Measurements from ENCODE around the gene MEGF10. TPM values are rescaled to one million over a fixed set of nuclear protein-coding genes. Genes with fewer than 3 reads are reported as not detected.

Gene MEGF10
- total RNA-seq, 1 donor from 2014 or later, result not detected

- FAIRE-seq (no peak), DNase-seq (ENCODE audit: low read depth) (no peak)
- Histone ChIP-seq H3K27me3 (ENCODE audit: control insufficient read depth, insufficient read depth, low read length) (no peaks in the 10 kb centered on the region), H3K36me3 (ENCODE audit: control insufficient read depth, insufficient read depth, low read length) (no peaks in the 10 kb centered on the region), H3K4me3 (ENCODE audit: low read depth, low read length) (no peak overlapping the region)
- no peak for TF ChIP-seq CTCF (IDR thresholded peaks at IDR 0.05; ENCODE audit: insufficient read depth, low read length, severe bottlenecking)
These were observed 115.9 kb downstream of the MEGF10 start for GRCh38 chr5:127406326-127407121.

- no peak for TF ChIP-seq CTCF (IDR thresholded peaks at IDR 0.05; ENCODE audit: insufficient read depth, low read length, severe bottlenecking)
- H3K36me3 ChIP-seq (ENCODE audit: control insufficient read depth, insufficient read depth, low read length), result no peaks in the 10 kb centered on the region
- FAIRE-seq (no peak), DNase-seq (ENCODE audit: low read depth) (no peak)
- H3K27me3 ChIP-seq (ENCODE audit: control insufficient read depth, insufficient read depth, low read length), result no peaks in the 10 kb centered on the region
- H3K4me3 ChIP-seq (ENCODE audit: low read depth, low read length), result no peak overlapping the region
These were observed 118.8 kb downstream of the MEGF10 start for GRCh38 chr5:127409246-127409917.

DNA sequence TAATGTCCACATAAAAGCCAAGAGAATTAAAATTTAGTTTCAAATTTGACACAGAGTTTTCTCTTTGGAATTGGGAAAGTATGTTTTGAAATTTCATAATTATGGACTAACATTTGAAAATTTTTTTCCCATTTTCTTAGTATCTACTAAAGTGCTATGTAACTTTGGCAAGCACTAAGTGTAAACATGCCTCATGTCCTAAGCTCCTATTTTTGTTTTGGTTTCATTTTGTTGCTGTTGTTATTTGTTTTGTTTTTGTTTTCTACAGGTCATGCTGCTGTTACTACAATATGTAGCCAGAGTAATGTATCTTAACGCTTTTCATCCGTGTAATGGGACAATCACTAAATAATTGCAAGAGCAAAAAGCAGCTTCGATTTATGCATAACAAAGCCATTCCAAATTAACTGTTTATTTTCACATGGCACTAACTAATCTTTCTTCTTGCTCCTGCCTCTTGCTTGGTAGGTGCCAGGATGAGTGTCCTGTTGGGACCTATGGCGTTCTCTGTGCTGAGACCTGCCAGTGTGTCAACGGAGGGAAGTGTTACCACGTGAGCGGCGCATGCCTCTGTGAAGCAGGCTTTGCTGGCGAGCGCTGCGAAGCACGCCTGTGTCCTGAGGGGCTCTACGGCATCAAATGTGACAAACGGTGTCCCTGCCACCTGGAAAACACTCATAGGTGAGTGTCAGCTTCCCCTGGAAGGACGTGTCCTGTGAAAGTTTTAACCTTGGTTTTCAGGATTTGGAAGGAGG, 119.5 kb downstream of the MEGF10 start:
- Histone ChIP-seq H3K4me3 (ENCODE audit: low read depth, low read length) (no peak overlapping the region), H3K36me3 (ENCODE audit: control insufficient read depth, insufficient read depth, low read length) (no peaks in the 10 kb centered on the region), H3K27me3 (ENCODE audit: control insufficient read depth, insufficient read depth, low read length) (no peaks in the 10 kb centered on the region)
- no peak for FAIRE-seq
- no peak for DNase-seq (ENCODE audit: low read depth)
- TF ChIP-seq CTCF (IDR thresholded peaks at IDR 0.05; ENCODE audit: insufficient read depth, low read length, severe bottlenecking), result no peak

DNA sequence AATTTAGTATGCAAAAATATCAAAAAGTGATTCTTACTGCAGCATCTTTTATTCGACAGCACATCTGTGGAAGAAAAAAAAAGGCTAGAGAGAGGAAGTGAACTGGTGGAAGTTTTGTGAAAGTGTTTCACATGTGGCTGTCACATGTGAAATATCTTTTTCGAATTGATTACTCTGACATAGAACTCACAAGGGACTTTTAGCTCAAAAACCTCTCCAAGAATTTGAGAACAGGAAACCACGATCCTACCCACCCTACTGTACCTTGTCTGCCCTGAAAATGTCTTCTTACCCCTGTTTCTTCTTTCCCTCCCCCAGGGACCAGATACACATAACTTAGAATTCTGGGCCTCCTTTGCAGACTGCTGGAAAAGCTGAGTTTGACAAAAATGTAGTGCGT, 120.4 kb downstream of the MEGF10 start:
- no peaks in the 10 kb centered on the region for H3K27me3 ChIP-seq (ENCODE audit: control insufficient read depth, insufficient read depth, low read length)
- DNase-seq (ENCODE audit: low read depth) (no peak), FAIRE-seq (no peak)
- H3K36me3 ChIP-seq (ENCODE audit: control insufficient read depth, insufficient read depth, low read length), result no peaks in the 10 kb centered on the region
- no peak overlapping the region for H3K4me3 ChIP-seq (ENCODE audit: low read depth, low read length)
- no peak for TF ChIP-seq CTCF (IDR thresholded peaks at IDR 0.05; ENCODE audit: insufficient read depth, low read length, severe bottlenecking)

GRCh38 chr5:127411381-127411780, 120.8 kb downstream of the MEGF10 start:
- FAIRE-seq, result no peak
- no peak for DNase-seq (ENCODE audit: low read depth)
- no peak for TF ChIP-seq CTCF (IDR thresholded peaks at IDR 0.05; ENCODE audit: insufficient read depth, low read length, severe bottlenecking)
- no peak overlapping the region for H3K4me3 ChIP-seq (ENCODE audit: low read depth, low read length)
- no peaks in the 10 kb centered on the region for H3K36me3 ChIP-seq (ENCODE audit: control insufficient read depth, insufficient read depth, low read length)
- H3K27me3 ChIP-seq (ENCODE audit: control insufficient read depth, insufficient read depth, low read length), result no peaks in the 10 kb centered on the region

All from bronchial epithelial cell (primary cell).